IMR-90 (cell line): ENCODE measurements around the gene REN. TPM values are rescaled to one million over a fixed set of nuclear protein-coding genes. Genes with fewer than 3 reads are reported as not detected.

Experiments used
- ATAC-seq: fragments of 200-7000 bp; cut with Tn5 transposase; 2 replicates; pipeline ENCODE4 v1.9.1; 2020; ENCODE audit warnings: low read depth, mild to moderate bottlenecking, moderate library complexity
- BruUV-seq: library from RNA; stranded (reverse); fragments of 400-500 nt; replicated peaks from 2 replicates; lab custom pipeline; 2021; lab: Mats Ljungman, UMichigan
- CTCF ChIA-PET: fragments of 300-600 bp; formaldehyde crosslinking; extraction: SDS; loops from one replicate; lab custom pipeline; 2021; ENCODE audit warnings: antibody characterized with exemption; lab: Yijun Ruan, JAX
- POLR2A ChIA-PET: fragments of 300-600 bp; sonication (Branson Sonifier 250); formaldehyde crosslinking; loops from one replicate; lab custom pipeline; 2022; ENCODE audit warnings: antibody characterized with exemption; ENCODE audit not compliant: unreplicated experiment; lab: Charles Lee
- DNase-seq: peaks from one replicate; pipeline ENCODE4 v3.0.0; 2013
- H2AFZ ChIP-seq: replicated peaks from 2 replicates; pipeline ENCODE3; 2013; ENCODE audit warnings: low read length, mild to moderate bottlenecking; ENCODE audit not compliant: poor library complexity
- H2AK5ac ChIP-seq: 2 replicates; pipeline ENCODE4 v1.6.1; 2013; ENCODE audit warnings: low read depth, low read length, inconsistent platforms
- H2AK9ac ChIP-seq: replicated peaks from 2 replicates; pipeline ENCODE3; 2013; ENCODE audit warnings: mild to moderate bottlenecking, low read depth, low read length, moderate library complexity; ENCODE audit not compliant: poor library complexity
- H2BK120ac ChIP-seq: 2 replicates; pipeline ENCODE4 v1.6.1; 2013; ENCODE audit warnings: low read depth, low read length, inconsistent platforms
- H2BK15ac ChIP-seq: 3 replicates; pipeline ENCODE4 v1.6.1; 2013; ENCODE audit warnings: low read depth, low read length, inconsistent platforms
- H2BK20ac ChIP-seq: 2 replicates; pipeline ENCODE4 v1.6.1; 2013; ENCODE audit warnings: low read depth, mild to moderate bottlenecking, inconsistent platforms, low read length, moderate library complexity
- H2BK5ac ChIP-seq: 2 replicates; pipeline ENCODE4 v1.6.1; 2013; ENCODE audit warnings: mild to moderate bottlenecking, low read depth, low read length, inconsistent platforms; ENCODE audit not compliant: poor library complexity, severe bottlenecking
- H3K14ac ChIP-seq: replicated peaks from 2 replicates; pipeline ENCODE4 v1.6.1; 2013; ENCODE audit warnings: low read depth, low read length, inconsistent platforms
- H3K18ac ChIP-seq: 2 replicates; pipeline ENCODE4 v1.6.1; 2013; ENCODE audit warnings: low read depth, low read length, control low read depth
- H3K23ac ChIP-seq: 2 replicates; pipeline ENCODE4 v1.6.1; 2013; ENCODE audit warnings: low read depth, low read length, inconsistent platforms
- H3K27ac ChIP-seq: 2 replicates; pipeline ENCODE4 v1.5.1; 2013; ENCODE audit warnings: mild to moderate bottlenecking, control low read depth, low read length; ENCODE audit not compliant: insufficient read depth
- H3K27me3 ChIP-seq: 2 replicates; pipeline ENCODE4 v1.6.1; 2013; ENCODE audit warnings: low read length; ENCODE audit not compliant: control insufficient read depth, insufficient read depth
- H3K36me3 ChIP-seq: 2 replicates; pipeline ENCODE4 v1.6.1; 2013; ENCODE audit warnings: low read length, mixed read lengths; ENCODE audit not compliant: control insufficient read depth, insufficient read depth
- H3K4ac ChIP-seq: 2 replicates; pipeline ENCODE4 v1.6.1; 2013; ENCODE audit warnings: low read depth, low read length, inconsistent platforms
- H3K4me1 ChIP-seq: 2 replicates; pipeline ENCODE4 v1.6.1; 2013; ENCODE audit warnings: low read length, mixed read lengths; ENCODE audit not compliant: control insufficient read depth, insufficient read depth
- H3K4me2 ChIP-seq: 2 replicates; pipeline ENCODE4 v1.6.1; 2013; ENCODE audit warnings: low read depth, mild to moderate bottlenecking, control low read depth, low read length, moderate library complexity
- H3K4me3 ChIP-seq: 2 replicates; pipeline ENCODE4 v1.5.1; 2013; ENCODE audit warnings: low read depth, mild to moderate bottlenecking, control low read depth, low read length, moderate library complexity; ENCODE audit not compliant: insufficient read depth
- H3K56ac ChIP-seq: 2 replicates; pipeline ENCODE4 v1.6.1; 2013; ENCODE audit warnings: low read length, inconsistent platforms; ENCODE audit not compliant: insufficient read depth; ENCODE audit errors: extremely low read depth
- H3K79me1 ChIP-seq, 2 experiments: 2 replicates each; pipeline ENCODE4 v1.6.1; 2013; ENCODE audit warnings: low read length in 2 of 2, inconsistent platforms in 1 of 2, low read depth in 1 of 2
- H3K9ac ChIP-seq: 2 replicates; pipeline ENCODE4 v1.6.1; 2013; ENCODE audit warnings: low read depth, low read length, control low read depth
- H3K9me1 ChIP-seq: 2 replicates; pipeline ENCODE4 v1.6.1; 2013; ENCODE audit warnings: low read length, inconsistent platforms; ENCODE audit not compliant: insufficient read depth
- H3K9me3 ChIP-seq: 2 replicates; pipeline ENCODE4 v1.6.1; 2013; ENCODE audit warnings: low read length; ENCODE audit not compliant: control insufficient read depth, insufficient read depth
- H4K20me1 ChIP-seq: 2 replicates; pipeline ENCODE4 v1.6.1; 2013; ENCODE audit warnings: low read length, inconsistent platforms; ENCODE audit not compliant: insufficient read depth
- H4K5ac ChIP-seq: 2 replicates; pipeline ENCODE4 v1.6.1; 2013; ENCODE audit warnings: mild to moderate bottlenecking, low read depth, low read length, control low read depth
- H4K8ac ChIP-seq, 2 experiments: 2 replicates each; pipeline ENCODE4 v1.6.1; 2013; ENCODE audit warnings: low read depth in 2 of 2, low read length in 2 of 2, control low read depth in 1 of 2, inconsistent platforms in 1 of 2
- H4K91ac ChIP-seq: 2 replicates; pipeline ENCODE4 v1.6.1; 2013; ENCODE audit warnings: low read depth, low read length, inconsistent platforms; ENCODE audit not compliant: insufficient read depth
- CEBPB ChIP-seq: IDR thresholded peaks from 2 replicates; pipeline ENCODE4 v1.6.1; 2012; ENCODE audit warnings: low read depth, low read length, improper control_type of control experiment
- CHD1 ChIP-seq: IDR thresholded peaks from 2 replicates; pipeline ENCODE4 v1.6.1; 2012; ENCODE audit warnings: low read depth, low read length, improper control_type of control experiment
- FOS ChIP-seq: fragments of 150-350 bp; IDR thresholded peaks from 2 replicates; pipeline ENCODE4 v1.6.1; 2016; ENCODE audit warnings: low read depth, low read length
- MAFK ChIP-seq: IDR thresholded peaks from 2 replicates; pipeline ENCODE4 v1.6.1; 2012; ENCODE audit warnings: low read depth, low read length, improper control_type of control experiment
- MAZ ChIP-seq: IDR thresholded peaks from 2 replicates; pipeline ENCODE4 v1.6.1; 2012; ENCODE audit warnings: low read depth, mild to moderate bottlenecking, low read length, improper control_type of control experiment, moderate library complexity, borderline replicate concordance
- MXI1 ChIP-seq: IDR thresholded peaks from 2 replicates; pipeline ENCODE4 v1.6.1; 2012; ENCODE audit warnings: low read depth, mild to moderate bottlenecking, low read length, moderate library complexity, borderline replicate concordance
- RAD21 ChIP-seq: IDR thresholded peaks from 2 replicates; pipeline ENCODE4 v1.6.1; 2012; ENCODE audit warnings: low read length, improper control_type of control experiment
- RCOR1 ChIP-seq: IDR thresholded peaks from 2 replicates; pipeline ENCODE4 v1.6.1; 2012; ENCODE audit warnings: mild to moderate bottlenecking, low read length, improper control_type of control experiment; ENCODE audit not compliant: insufficient replicate concordance
- RFX5 ChIP-seq: IDR thresholded peaks from 2 replicates; pipeline ENCODE4 v1.8.0; 2012; ENCODE audit warnings: low read depth, mild to moderate bottlenecking, low read length, moderate library complexity
- USF2 ChIP-seq: fragments of 150-350 bp; IDR thresholded peaks from 2 replicates; pipeline ENCODE4 v1.6.1; 2017; ENCODE audit warnings: mild to moderate bottlenecking, antibody characterized with exemption, low read length, low read depth
- WGBS, 2 experiments: methylation state at CpG; one replicate each; pipeline versions ENCODE4 v1.1.5 to v1.1.7; 2013; ENCODE audit warnings: missing lambda C conversion rate in 2 of 2; ENCODE audit not compliant: insufficient read length in 1 of 2; ENCODE audit errors: extremely low coverage in 2 of 2; 5-methylcytosine and 5-hydroxymethylcytosine counted together
- dilution Hi-C: fragments of 300-500 bp; cut with HindIII; formaldehyde crosslinking; loops from one replicate; pipeline ENCODE4 v1.14.3; 2018; ENCODE audit warnings: low sequenced_read_pairs; ENCODE audit not compliant: unreplicated experiment
- in situ Hi-C: fragments of 300-500 bp; cut with MboI; formaldehyde crosslinking; loops from 3 replicates; pipeline ENCODE4 v1.14.3; 2019; ENCODE audit warnings: low sequenced_read_pairs, inconsistent platforms, mixed read lengths
- intact Hi-C: fragments of 100-400 bp; cut with micrococcal nuclease; formaldehyde crosslinking; loops from 2 replicates; pipeline ENCODE4 v1.10.0; 2022
- polyA plus RNA-seq, 3 experiments: library from polyadenylated mRNA; depleted of rRNA; stranded (reverse); fragments of >200 nt; gene quantifications; 2 replicates each; pipeline ENCODE4 v1.2.3, GENCODE V29; 2012; ENCODE audit warnings: low replicate concordance in 1 of 3
- total RNA-seq: library from RNA; depleted of rRNA; stranded (reverse); fragments of >200 nt; gene quantifications from 2 replicates; pipeline ENCODE4 v1.2.3, GENCODE V29; 2012
- TF ChIP-seq, protein P1 (sequence below): fragments of 150-350 bp; IDR thresholded peaks from 2 replicates; pipeline ENCODE4 v1.6.1; 2016; ENCODE audit warnings: low read depth, mild to moderate bottlenecking, low read length, moderate library complexity, borderline replicate concordance

REN gene
- total and polyA plus RNA-seq, 2 of the 4 experiments (the other 2 are of a cell fraction) = 0.54 to 1.2 TPM

DNA sequence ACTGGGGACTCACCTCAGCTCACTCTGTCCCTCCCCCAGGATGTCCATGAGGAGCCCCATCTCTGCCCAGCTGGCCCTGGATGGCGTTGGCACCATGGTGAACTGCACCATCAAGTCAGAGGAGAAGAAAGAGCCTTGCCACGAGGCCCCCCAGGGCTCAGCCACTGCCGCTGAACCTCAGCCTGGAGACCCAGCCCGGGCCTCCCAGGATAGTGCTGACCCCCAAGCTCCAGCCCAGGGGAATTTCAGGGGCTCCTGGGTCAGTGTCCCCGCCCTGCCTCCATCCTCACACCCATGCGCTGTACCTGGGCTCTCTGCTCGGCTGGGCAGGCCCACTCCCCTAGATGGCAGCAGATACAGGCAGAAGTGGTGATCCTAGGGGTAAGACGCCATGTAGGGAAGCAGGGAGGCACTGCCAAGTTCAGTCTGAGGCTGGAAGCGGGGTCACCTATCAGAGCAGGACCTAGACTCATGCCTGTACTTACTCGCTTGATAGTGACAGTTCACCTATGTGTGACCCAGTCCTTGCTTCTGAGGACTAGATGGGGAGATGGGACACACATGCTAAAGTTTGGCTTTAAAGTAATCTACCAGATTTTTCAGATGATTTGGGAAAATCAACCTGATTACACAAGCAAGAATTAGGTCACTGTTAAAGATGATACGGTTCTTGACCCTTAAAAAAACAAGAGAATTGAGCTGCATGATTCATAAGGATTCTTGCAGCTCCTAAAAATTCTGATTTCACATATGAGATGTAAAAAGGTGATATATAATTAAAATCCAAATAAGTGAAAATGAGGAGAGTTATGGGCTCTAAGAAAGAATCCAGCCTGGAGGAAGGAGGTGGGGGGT is 53.0 kb downstream of the REN start:
- peaks cover 8% of the 10 kb centered on the region; the same call in 1 of the 2 replicates for H3K4me1 ChIP-seq
- H3K9ac ChIP-seq = no peak overlapping the region
- DNase-seq (peak; percentile 34), ATAC-seq (peak; percentile 44; the same call in 1 of the 2 replicates)
- H4K5ac ChIP-seq = no peak overlapping the region
- no peak overlapping the region for H2AK5ac ChIP-seq
- no peak overlapping the region for H3K27ac ChIP-seq
- H3K36me3 ChIP-seq = peaks cover 2% of the 10 kb centered on the region; the same call in 1 of the 2 replicates
- no peak overlapping the region for H3K4ac ChIP-seq
- dilution Hi-C loops = no loop called here
- no peaks in the 10 kb centered on the region for H3K79me1 ChIP-seq
- no peak overlapping the region for H3K14ac ChIP-seq
- no peak overlapping the region for H3K56ac ChIP-seq
- TF ChIP-seq FOS (no peak), USF2 (no peak), RFX5 (no peak), MXI1 (no peak), RAD21 (no peak), RCOR1 (no peak), MAFK (no peak), CEBPB (no peak), MAZ (no peak), CHD1 (no peak)
- TF ChIP-seq, protein P1, sequence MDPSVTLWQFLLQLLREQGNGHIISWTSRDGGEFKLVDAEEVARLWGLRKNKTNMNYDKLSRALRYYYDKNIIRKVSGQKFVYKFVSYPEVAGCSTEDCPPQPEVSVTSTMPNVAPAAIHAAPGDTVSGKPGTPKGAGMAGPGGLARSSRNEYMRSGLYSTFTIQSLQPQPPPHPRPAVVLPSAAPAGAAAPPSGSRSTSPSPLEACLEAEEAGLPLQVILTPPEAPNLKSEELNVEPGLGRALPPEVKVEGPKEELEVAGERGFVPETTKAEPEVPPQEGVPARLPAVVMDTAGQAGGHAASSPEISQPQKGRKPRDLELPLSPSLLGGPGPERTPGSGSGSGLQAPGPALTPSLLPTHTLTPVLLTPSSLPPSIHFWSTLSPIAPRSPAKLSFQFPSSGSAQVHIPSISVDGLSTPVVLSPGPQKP = no peak
- no peak overlapping the region for H2BK5ac ChIP-seq
- ChIA-PET POLR2A (no interaction called here), CTCF (interaction anchor here (0.6 kb wide), 1 partner anchor 242 kb away, joined by 3 read pairs; no protein-coding TSS in a partner anchor)
- no peak overlapping the region for H3K23ac ChIP-seq
- H4K91ac ChIP-seq = no peak overlapping the region
- H3K4me2 ChIP-seq = no peak overlapping the region
- no peaks in the 10 kb centered on the region; the same call in 1 of the 2 replicates for H4K20me1 ChIP-seq
- in situ Hi-C loops = no loop called here
- H2AFZ ChIP-seq = no peak overlapping the region
- H3K9me3 ChIP-seq = no peaks in the 10 kb centered on the region
- no peak overlapping the region for H2BK15ac ChIP-seq
- no peak overlapping the region for H2AK9ac ChIP-seq
- H3K27me3 ChIP-seq = no peaks in the 10 kb centered on the region
- H3K9me1 ChIP-seq = peaks cover 8% of the 10 kb centered on the region
- intact Hi-C loops = no loop called here
- no peak overlapping the region for H4K8ac ChIP-seq
- WGBS, 2 experiments = no CpG with 5 or more reads among the region's 11 CpGs
- H2BK120ac ChIP-seq = no peak overlapping the region
- H2BK20ac ChIP-seq = no peak overlapping the region
- no peak overlapping the region for H3K4me3 ChIP-seq
- BruUV-seq = no TSS peak
- no peak overlapping the region for H3K18ac ChIP-seq
